Measurements from ENCODE around the gene WDR53.
"Not testable (repeated sequence)": the region's sequence is repeated elsewhere in the genome, so short reads cannot be mapped to it uniquely, and the experiment has no call there.

WDR53 gene

GRCh38 chr3:196590279-196590678 is 21.9 kb upstream of the WDR53 start:
- FAIRE-seq (no peak), DNase-seq (ENCODE audit: insufficient read length, low spot score) (no peak)
- TF ChIP-seq CTCF (IDR thresholded peaks at IDR 0.05; ENCODE audit: insufficient read depth, missing control alignments), result no peak

- TF ChIP-seq CTCF (IDR thresholded peaks at IDR 0.05; ENCODE audit: insufficient read depth, missing control alignments), result no peak
- FAIRE-seq, result no peak
- DNase-seq (ENCODE audit: insufficient read length, low spot score), result no peak
Measured at GRCh38 chr3:196585044-196585757, 16.8 kb upstream of the WDR53 start.

GRCh38 chr3:196572389-196572788 is 4.0 kb upstream of the WDR53 start:
- FAIRE-seq, result no peak
- no peak for DNase-seq (ENCODE audit: insufficient read length, low spot score)
- no peak for TF ChIP-seq CTCF (IDR thresholded peaks at IDR 0.05; ENCODE audit: insufficient read depth, missing control alignments)

GRCh38 chr3:196570332-196570731 is 2.0 kb upstream of the WDR53 start:
- not testable (repeated sequence) for DNase-seq (ENCODE audit: insufficient read length, low spot score); FAIRE-seq

GRCh38 chr3:196569003-196569516 is 706 bp upstream of the WDR53 start:
- no peak for DNase-seq (ENCODE audit: insufficient read length, low spot score)
- no peak for TF ChIP-seq CTCF (IDR thresholded peaks at IDR 0.05; ENCODE audit: insufficient read depth, missing control alignments)

GRCh38 chr3:196563721-196564225 is 4.6 kb downstream of the WDR53 start:
- no peak for FAIRE-seq
- no peak for TF ChIP-seq CTCF (IDR thresholded peaks at IDR 0.05; ENCODE audit: insufficient read depth, missing control alignments)
- DNase-seq (ENCODE audit: insufficient read length, low spot score), result no peak

More at GRCh38 chr3:196569003-196569516, 706 bp upstream of the WDR53 start:
- no peak for FAIRE-seq

GRCh38 chr3:196559826-196560225 is 8.5 kb downstream of the WDR53 start:
- FAIRE-seq, result no peak
- no peak for DNase-seq (ENCODE audit: insufficient read length, low spot score)
- TF ChIP-seq CTCF (IDR thresholded peaks at IDR 0.05; ENCODE audit: insufficient read depth, missing control alignments), result no peak

Data from D721Med (cell line).